ENCODE data around the gene CTDP1.

- TF ChIP-seq CTCF (IDR thresholded peaks at IDR 0.05; ENCODE audit: low read depth, low read length, missing input control): no peak
- no peak for TF ChIP-seq ZBTB33 (IDR thresholded peaks at IDR 0.05)
- no peak for TF ChIP-seq RAD21 (IDR thresholded peaks at IDR 0.05)
- TF ChIP-seq FOXA1 (IDR thresholded peaks at IDR 0.05): no peak
- TF ChIP-seq TAF1 (conservative IDR thresholded peaks at IDR 0.05): no peak
- no peak for TF ChIP-seq GABPA (IDR thresholded peaks at IDR 0.05 in 1 of 2, conservative IDR thresholded peaks at IDR 0.05 in 1 of 2)
- no peak for TF ChIP-seq MAX (IDR thresholded peaks at IDR 0.05)
- TF ChIP-seq JUND (IDR thresholded peaks at IDR 0.05): no peak
- TF ChIP-seq REST (IDR thresholded peaks at IDR 0.05): no peak
- TF ChIP-seq YY1 (IDR thresholded peaks at IDR 0.05): no peak
- TF ChIP-seq ATF3 (IDR thresholded peaks at IDR 0.05): no peak
Measured at GRCh38 chr18:79749251-79750191, 69.9 kb downstream of the CTDP1 start.

Data from liver (tissue), 3 donors.